Neural cell (in vitro differentiated cells): ENCODE data around the gene NHEJ1.

Experiments used
- EP300 ChIP-seq: fragments of 450-650 bp; conservative IDR thresholded peaks from 2 replicates; pipeline ENCODE4 v1.6.1; 2014; ENCODE audit warnings: antibody characterized with exemption, mild to moderate bottlenecking, moderate library complexity; ENCODE audit not compliant: poor library complexity, severe bottlenecking
- EZH2 ChIP-seq: fragments of 200-600, 300-800 bp; shearing (Covaris generic), sonication (generic); IDR thresholded peaks from 2 replicates; pipeline ENCODE4 v1.6.1; 2014; ENCODE audit warnings: antibody characterized with exemption, low read length, borderline replicate concordance, mild to moderate bottlenecking; ENCODE audit not compliant: insufficient read depth, poor library complexity, severe bottlenecking
- POLR2AphosphoS5 ChIP-seq: IDR thresholded peaks from 2 replicates; pipeline ENCODE4 v1.6.1; 2012
- TF ChIP-seq, protein P1 (sequence below): fragments of 450-650 bp; IDR thresholded peaks from 2 replicates; pipeline ENCODE4 v1.5.1; 2014; ENCODE audit warnings: antibody characterized with exemption, mild to moderate bottlenecking, moderate library complexity; ENCODE audit not compliant: poor library complexity, severe bottlenecking

DNA sequence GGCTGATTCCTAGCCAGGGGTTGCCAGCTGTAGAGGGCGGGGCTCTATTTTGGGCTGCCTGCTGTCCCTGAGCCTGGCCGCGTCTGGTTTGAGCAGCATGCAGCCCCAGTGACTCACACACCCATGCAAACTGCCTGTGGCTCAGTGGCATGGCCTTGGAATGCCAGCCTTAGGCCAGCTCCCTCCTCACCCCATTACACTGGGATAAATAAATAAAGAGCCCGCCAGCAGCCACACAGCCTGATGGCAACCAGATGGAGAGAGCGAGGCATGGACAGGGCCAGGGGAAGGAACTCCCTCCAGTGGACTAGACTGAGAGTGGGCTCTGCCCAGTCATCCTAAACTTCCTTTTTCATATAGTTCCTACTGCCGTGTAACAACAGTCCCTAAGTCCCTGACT lies 18.3 kb downstream of the NHEJ1 start:
- TF ChIP-seq EP300 = no peak
- no peak for TF ChIP-seq EZH2
- TF ChIP-seq, protein P1, sequence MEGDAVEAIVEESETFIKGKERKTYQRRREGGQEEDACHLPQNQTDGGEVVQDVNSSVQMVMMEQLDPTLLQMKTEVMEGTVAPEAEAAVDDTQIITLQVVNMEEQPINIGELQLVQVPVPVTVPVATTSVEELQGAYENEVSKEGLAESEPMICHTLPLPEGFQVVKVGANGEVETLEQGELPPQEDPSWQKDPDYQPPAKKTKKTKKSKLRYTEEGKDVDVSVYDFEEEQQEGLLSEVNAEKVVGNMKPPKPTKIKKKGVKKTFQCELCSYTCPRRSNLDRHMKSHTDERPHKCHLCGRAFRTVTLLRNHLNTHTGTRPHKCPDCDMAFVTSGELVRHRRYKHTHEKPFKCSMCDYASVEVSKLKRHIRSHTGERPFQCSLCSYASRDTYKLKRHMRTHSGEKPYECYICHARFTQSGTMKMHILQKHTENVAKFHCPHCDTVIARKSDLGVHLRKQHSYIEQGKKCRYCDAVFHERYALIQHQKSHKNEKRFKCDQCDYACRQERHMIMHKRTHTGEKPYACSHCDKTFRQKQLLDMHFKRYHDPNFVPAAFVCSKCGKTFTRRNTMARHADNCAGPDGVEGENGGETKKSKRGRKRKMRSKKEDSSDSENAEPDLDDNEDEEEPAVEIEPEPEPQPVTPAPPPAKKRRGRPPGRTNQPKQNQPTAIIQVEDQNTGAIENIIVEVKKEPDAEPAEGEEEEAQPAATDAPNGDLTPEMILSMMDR = no peak
- no peak for TF ChIP-seq POLR2AphosphoS5
